ENCODE data around the gene CPT1C. TPM values are rescaled to one million over a fixed set of nuclear protein-coding genes. Genes with fewer than 3 reads are reported as not detected.
A peak's percentile ranks its signal among the peaks of the same experiment; 100 is the strongest.

Gene CPT1C
- total and polyA plus RNA-seq, 2 donors = 0.61 to 3.5 TPM

DNA sequence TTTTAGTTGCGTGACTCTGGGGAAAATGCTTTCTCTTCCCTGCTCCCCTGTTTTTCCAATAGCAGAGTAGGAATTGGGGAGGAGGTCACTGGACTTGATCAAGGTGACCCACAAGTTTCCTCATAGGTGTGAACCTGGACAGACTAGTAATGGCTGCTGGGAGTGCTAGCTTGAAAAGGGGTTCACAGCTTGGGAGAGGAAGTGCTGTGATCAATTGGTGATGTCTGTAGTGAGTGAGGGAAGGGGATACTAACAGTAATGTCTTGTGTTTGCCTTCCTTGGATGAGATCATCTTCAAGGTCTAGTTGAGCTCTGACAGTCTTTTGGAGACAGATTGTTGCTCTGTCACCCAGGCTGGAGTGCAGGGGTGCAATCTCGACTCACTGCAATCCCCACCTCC, 23.4 kb upstream of the CPT1C start:
- DNase-seq (ENCODE audit: low read depth in 6 of 9, low spot score in 9 of 9) = no peak
- Histone ChIP-seq H3K4me3 (ENCODE audit: low read length in 2 of 2) (no peak overlapping the region), H3K4me1 (ENCODE audit: control insufficient read depth in 2 of 2, insufficient read depth in 2 of 2, low read length in 2 of 2) (peaks cover 21 to 42% of the 10 kb centered on the region in 2 donors), H3K27me3 (ENCODE audit: control insufficient read depth in 2 of 2, insufficient read depth in 1 of 2, low read length in 1 of 2) (no peaks in the 10 kb centered on the region), H3K36me3 (ENCODE audit: control insufficient read depth in 2 of 2, insufficient read depth in 2 of 2, low read length in 1 of 2) (peaks cover 29 to 30% of the 10 kb centered on the region in 2 donors), H3K27ac (ENCODE audit: low read depth in 1 of 2, low read length in 1 of 2) (no peak overlapping the region), H3K9me3 (ENCODE audit: control insufficient read depth in 2 of 2, insufficient read depth in 1 of 2, low read length in 1 of 2) (peaks cover 0 to 2% of the 10 kb centered on the region in 2 donors)
- WGBS = 96% methylated on average over 2 of the region's 2 CpGs

DNA sequence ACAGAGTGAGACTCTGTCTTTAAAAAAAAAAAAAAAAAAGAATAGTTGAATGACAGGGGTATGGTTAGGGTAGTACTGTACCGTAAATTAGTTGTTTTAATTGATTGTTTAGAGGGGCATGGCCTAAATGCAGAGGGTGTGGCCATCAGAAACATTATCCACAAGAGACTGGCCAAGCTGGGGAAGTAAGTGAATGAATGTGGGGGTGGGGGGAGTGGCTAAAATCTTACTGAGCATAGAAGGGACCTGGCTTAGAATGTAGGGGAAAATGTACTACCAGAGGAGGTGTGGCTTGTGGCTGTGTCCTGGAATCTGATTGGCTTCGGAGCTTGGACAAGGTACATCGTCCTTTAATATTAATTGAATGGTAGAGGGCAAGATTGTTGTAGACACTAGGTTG, 21.4 kb upstream of the CPT1C start:
- WGBS = 96% methylated on average over 3 of the region's 3 CpGs
- Histone ChIP-seq H3K27ac (ENCODE audit: low read depth in 1 of 2, low read length in 1 of 2) (no peak overlapping the region), H3K27me3 (ENCODE audit: control insufficient read depth in 2 of 2, insufficient read depth in 1 of 2, low read length in 1 of 2) (no peaks in the 10 kb centered on the region), H3K4me1 (ENCODE audit: control insufficient read depth in 2 of 2, insufficient read depth in 2 of 2, low read length in 2 of 2) (peaks cover 12 to 25% of the 10 kb centered on the region in 2 donors), H3K4me3 (ENCODE audit: low read length in 2 of 2) (no peak overlapping the region), H3K36me3 (ENCODE audit: control insufficient read depth in 2 of 2, insufficient read depth in 2 of 2, low read length in 1 of 2) (peaks cover 22 to 25% of the 10 kb centered on the region in 2 donors), H3K9me3 (ENCODE audit: control insufficient read depth in 2 of 2, insufficient read depth in 1 of 2, low read length in 1 of 2) (peaks cover 0 to 2% of the 10 kb centered on the region in 2 donors)
- DNase-seq (ENCODE audit: low read depth in 6 of 9, low spot score in 9 of 9) = no peak

GRCh38 chr19:49672131-49672919, 18.6 kb upstream of the CPT1C start:
- H3K4me1 ChIP-seq (ENCODE audit: control insufficient read depth in 2 of 2, insufficient read depth in 2 of 2, low read length in 2 of 2) = peaks cover 4 to 13% of the 10 kb centered on the region in 2 donors
- H3K4me3 ChIP-seq (ENCODE audit: low read length in 2 of 2) = no peak overlapping the region
- H3K9me3 ChIP-seq (ENCODE audit: control insufficient read depth in 2 of 2, insufficient read depth in 1 of 2, low read length in 1 of 2) = no peaks in the 10 kb centered on the region
- H3K27ac ChIP-seq (ENCODE audit: low read depth in 1 of 2, low read length in 1 of 2) = no peak overlapping the region
- WGBS = 43% methylated on average over 28 of the region's 28 CpGs
- H3K36me3 ChIP-seq (ENCODE audit: control insufficient read depth in 2 of 2, insufficient read depth in 2 of 2, low read length in 1 of 2) = peaks cover 22 to 29% of the 10 kb centered on the region in 2 donors
- DNase-seq (ENCODE audit: low read depth in 6 of 9, low spot score in 9 of 9) = peak in 6 of 9 donors; percentile 44 to 79 (median 62)
- no peaks in the 10 kb centered on the region for H3K27me3 ChIP-seq (ENCODE audit: control insufficient read depth in 2 of 2, insufficient read depth in 1 of 2, low read length in 1 of 2)

DNA sequence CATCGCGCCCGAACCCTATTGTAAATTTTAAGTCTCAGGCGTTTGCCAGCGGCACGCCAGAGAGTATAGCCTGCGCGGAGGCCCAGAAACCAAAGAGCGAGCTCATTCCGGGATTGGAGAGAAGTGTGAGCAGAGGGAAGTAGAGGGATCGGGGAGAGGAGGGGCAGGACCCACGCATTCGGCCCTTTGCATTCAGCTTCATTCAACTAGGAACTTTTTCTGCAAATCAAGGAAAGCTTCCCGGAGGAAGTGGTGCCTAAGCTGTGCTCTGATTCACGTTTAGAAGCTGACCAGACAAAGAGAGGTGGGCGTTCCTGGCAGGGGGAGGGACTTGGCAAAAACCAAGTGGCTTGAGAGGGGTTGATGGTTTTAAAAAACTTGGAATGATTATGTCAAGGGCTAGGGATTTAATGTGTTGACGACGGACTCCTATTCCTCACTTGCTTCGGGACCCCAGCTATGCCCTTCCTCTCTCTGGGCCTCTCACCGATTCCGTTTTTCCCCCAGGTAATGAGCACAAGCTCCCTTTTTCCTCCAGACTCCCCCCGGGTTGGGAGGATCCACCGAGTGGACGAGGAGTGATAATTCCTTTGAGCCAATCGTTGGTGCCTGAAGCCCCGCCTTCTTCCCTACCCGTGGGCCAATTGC, 14.7 kb upstream of the CPT1C start:
- peak overlapping the region; percentile 91 to 99 for H3K4me3 ChIP-seq (ENCODE audit: low read length in 2 of 2)
- H3K9me3 ChIP-seq (ENCODE audit: control insufficient read depth in 2 of 2, insufficient read depth in 1 of 2, low read length in 1 of 2) = no peaks in the 10 kb centered on the region
- no peaks in the 10 kb centered on the region for H3K27me3 ChIP-seq (ENCODE audit: control insufficient read depth in 2 of 2, insufficient read depth in 1 of 2, low read length in 1 of 2)
- DNase-seq (ENCODE audit: low read depth in 6 of 9, low spot score in 9 of 9) = peak in 3 of 9 donors; percentile 41 to 83 (median 71)
- H3K4me1 ChIP-seq (ENCODE audit: control insufficient read depth in 2 of 2, insufficient read depth in 2 of 2, low read length in 2 of 2) = peaks cover 15 to 46% of the 10 kb centered on the region in 2 donors
- peaks cover 11 to 14% of the 10 kb centered on the region in 2 donors for H3K36me3 ChIP-seq (ENCODE audit: control insufficient read depth in 2 of 2, insufficient read depth in 2 of 2, low read length in 1 of 2)
- H3K27ac ChIP-seq (ENCODE audit: low read depth in 1 of 2, low read length in 1 of 2) = peak overlapping the region; percentile 67 to 89
- 2% methylated on average over 27 of the region's 27 CpGs for WGBS

DNA sequence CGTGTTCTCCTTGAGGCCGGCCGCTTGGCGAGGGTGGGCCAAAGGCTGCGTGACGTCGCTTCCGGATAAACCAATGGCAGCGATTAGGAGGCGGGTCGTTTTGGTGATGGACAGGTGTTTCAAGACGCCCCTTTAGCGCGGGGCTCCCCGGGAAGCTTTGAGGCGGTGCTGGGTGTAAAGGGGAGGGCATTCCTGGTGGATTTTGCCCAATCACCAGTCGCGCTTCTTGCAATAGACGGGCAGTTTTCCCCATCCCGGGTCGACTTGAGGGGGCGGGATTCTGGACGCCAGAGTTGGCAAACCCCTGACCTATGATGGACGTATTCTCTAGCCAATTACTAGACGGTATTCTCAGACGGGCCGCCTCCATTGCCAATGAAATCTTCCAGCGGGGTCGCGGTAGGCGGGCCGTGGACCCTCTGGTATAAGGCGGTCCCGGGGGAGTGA, 14.1 kb upstream of the CPT1C start:
- Histone ChIP-seq H3K27ac (ENCODE audit: low read depth in 1 of 2, low read length in 1 of 2) (peak overlapping the region; percentile 92 to 93), H3K36me3 (ENCODE audit: control insufficient read depth in 2 of 2, insufficient read depth in 2 of 2, low read length in 1 of 2) (peaks cover 13 to 17% of the 10 kb centered on the region in 2 donors), H3K27me3 (ENCODE audit: control insufficient read depth in 2 of 2, insufficient read depth in 1 of 2, low read length in 1 of 2) (no peaks in the 10 kb centered on the region), H3K4me3 (ENCODE audit: low read length in 2 of 2) (peak overlapping the region; percentile 91 to 99), H3K4me1 (ENCODE audit: control insufficient read depth in 2 of 2, insufficient read depth in 2 of 2, low read length in 2 of 2) (peaks cover 15 to 45% of the 10 kb centered on the region in 2 donors), H3K9me3 (ENCODE audit: control insufficient read depth in 2 of 2, insufficient read depth in 1 of 2, low read length in 1 of 2) (no peaks in the 10 kb centered on the region)
- DNase-seq (ENCODE audit: low read depth in 6 of 9, low spot score in 9 of 9) = peak; percentile 99 to 100 (median 100)
- WGBS = under 1% methylated on average over 34 of the region's 34 CpGs

- peak in 1 of 9 donors; percentile 62 for DNase-seq (ENCODE audit: low read depth in 6 of 9, low spot score in 9 of 9)
- WGBS = under 1% methylated on average over 57 of the region's 57 CpGs
- peaks cover 15 to 39% of the 10 kb centered on the region in 2 donors for H3K4me1 ChIP-seq (ENCODE audit: control insufficient read depth in 2 of 2, insufficient read depth in 2 of 2, low read length in 2 of 2)
Measured at GRCh38 chr19:49677231-49677900, 13.6 kb upstream of the CPT1C start, which contains the start of gene PRMT1. TSS of gene PRMT1 (plus strand) at chr19:49677271. CDS start at chr19:49677281, 10 bp downstream.

DNA sequence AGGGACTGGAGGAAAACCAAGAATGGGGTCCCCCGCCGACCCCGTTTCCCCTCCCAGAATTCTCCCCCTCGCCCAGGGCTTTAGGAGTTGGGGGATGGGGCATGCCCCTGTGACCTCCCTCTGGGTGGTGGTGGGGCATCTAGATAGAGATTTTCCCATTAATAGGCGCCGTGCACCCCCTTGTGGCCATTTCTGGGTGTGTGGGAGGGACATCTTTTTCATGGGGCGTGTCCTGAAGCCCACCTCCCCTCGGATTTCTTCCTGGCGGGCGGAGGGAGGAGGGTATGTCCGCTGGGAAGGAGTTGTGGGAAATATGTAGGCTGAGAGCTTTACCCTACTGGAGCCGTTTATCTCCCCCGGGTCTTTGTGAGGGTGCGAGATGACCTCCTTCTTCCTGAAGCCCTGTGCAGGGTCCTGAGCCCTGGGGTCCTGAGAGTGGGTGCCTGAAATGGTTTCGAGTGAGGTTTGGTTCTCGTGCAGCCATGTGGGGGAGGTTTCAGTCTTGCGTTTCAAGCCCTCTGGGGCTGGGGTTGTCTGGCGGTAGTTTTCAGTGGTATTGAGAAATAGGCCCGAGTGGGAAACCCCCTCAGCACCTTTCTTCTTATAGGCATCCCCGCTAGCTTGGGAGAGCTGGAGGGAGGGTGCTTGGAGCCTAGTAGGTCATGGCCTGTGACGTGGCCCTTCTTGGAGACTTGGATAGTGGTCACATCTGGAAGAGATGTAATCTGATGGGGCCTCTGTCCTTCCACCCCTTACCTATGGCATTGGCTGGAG, 12.8 kb upstream of the CPT1C start:
- H3K27me3 ChIP-seq (ENCODE audit: control insufficient read depth in 2 of 2, insufficient read depth in 1 of 2, low read length in 1 of 2) = no peaks in the 10 kb centered on the region
- peak in 7 of 9 donors; percentile 44 to 83 (median 64) for DNase-seq (ENCODE audit: low read depth in 6 of 9, low spot score in 9 of 9)
- H3K4me1 ChIP-seq (ENCODE audit: control insufficient read depth in 2 of 2, insufficient read depth in 2 of 2, low read length in 2 of 2) = peaks cover 15 to 38% of the 10 kb centered on the region in 2 donors
- H3K27ac ChIP-seq (ENCODE audit: low read depth in 1 of 2, low read length in 1 of 2) = peak overlapping the region; percentile 92 to 93
- H3K9me3 ChIP-seq (ENCODE audit: control insufficient read depth in 2 of 2, insufficient read depth in 1 of 2, low read length in 1 of 2) = no peaks in the 10 kb centered on the region
- peaks cover 19 to 20% of the 10 kb centered on the region in 2 donors for H3K36me3 ChIP-seq (ENCODE audit: control insufficient read depth in 2 of 2, insufficient read depth in 2 of 2, low read length in 1 of 2)
- peak overlapping the region; percentile 91 to 99 for H3K4me3 ChIP-seq (ENCODE audit: low read length in 2 of 2)
- 10% methylated on average over 21 of the region's 21 CpGs for WGBS

More at GRCh38 chr19:49677231-49677900, 13.6 kb upstream of the CPT1C start, which contains the start of gene PRMT1:
- H3K9me3 ChIP-seq (ENCODE audit: control insufficient read depth in 2 of 2, insufficient read depth in 1 of 2, low read length in 1 of 2) = no peaks in the 10 kb centered on the region
- H3K36me3 ChIP-seq (ENCODE audit: control insufficient read depth in 2 of 2, insufficient read depth in 2 of 2, low read length in 1 of 2) = peaks cover 13 to 20% of the 10 kb centered on the region in 2 donors
- no peaks in the 10 kb centered on the region for H3K27me3 ChIP-seq (ENCODE audit: control insufficient read depth in 2 of 2, insufficient read depth in 1 of 2, low read length in 1 of 2)
- H3K27ac ChIP-seq (ENCODE audit: low read depth in 1 of 2, low read length in 1 of 2) = peak within 1 kb of the TSS; percentile 92 to 93
- H3K4me3 ChIP-seq (ENCODE audit: low read length in 2 of 2) = peak within 1 kb of the TSS; percentile 91 to 99

DNA sequence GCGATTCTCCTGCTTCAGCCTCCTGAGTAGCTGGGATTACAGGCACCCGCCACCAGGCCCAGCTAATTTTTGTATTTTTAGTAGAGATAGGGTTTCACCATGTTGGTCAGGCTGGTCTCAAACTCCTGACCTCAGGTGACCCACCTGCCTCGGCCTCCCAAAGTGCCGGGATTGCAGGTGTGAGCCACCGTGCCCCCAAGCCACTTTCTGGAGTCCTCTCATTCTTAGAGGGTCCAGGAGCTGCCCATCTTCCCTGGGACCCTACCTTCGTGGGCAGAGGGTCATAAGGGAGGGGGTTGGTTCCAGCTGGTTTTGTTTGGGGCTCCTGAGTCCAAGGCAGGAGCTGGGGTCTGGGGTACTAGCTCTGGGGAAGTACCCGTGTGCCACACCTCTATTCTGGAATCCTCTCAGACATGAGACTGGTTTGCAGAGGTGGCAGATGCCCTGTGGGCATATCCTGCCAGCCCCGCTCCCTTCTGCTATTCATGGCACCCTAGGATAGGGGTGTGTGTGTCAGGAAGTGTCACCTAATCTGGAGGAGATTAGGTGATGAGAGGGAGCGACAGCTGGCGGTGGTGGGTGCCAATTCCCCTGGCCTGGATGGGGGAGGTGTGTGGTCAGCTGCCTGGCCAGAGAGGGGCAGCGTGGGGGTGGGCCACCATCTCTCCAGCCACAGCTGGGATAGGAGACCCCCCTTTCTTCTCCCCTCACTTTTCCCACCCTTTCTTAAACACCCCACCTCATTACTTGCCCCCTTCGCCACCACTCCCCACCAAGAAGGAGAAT, 11.7 kb upstream of the CPT1C start:
- DNase-seq (ENCODE audit: low read depth in 6 of 9, low spot score in 9 of 9) = no peak
- Histone ChIP-seq H3K36me3 (ENCODE audit: control insufficient read depth in 2 of 2, insufficient read depth in 2 of 2, low read length in 1 of 2) (peaks cover 27 to 28% of the 10 kb centered on the region in 2 donors), H3K27ac (ENCODE audit: low read depth in 1 of 2, low read length in 1 of 2) (no peak overlapping the region), H3K27me3 (ENCODE audit: control insufficient read depth in 2 of 2, insufficient read depth in 1 of 2, low read length in 1 of 2) (no peaks in the 10 kb centered on the region), H3K4me1 (ENCODE audit: control insufficient read depth in 2 of 2, insufficient read depth in 2 of 2, low read length in 2 of 2) (peaks cover 15 to 38% of the 10 kb centered on the region in 2 donors), H3K9me3 (ENCODE audit: control insufficient read depth in 2 of 2, insufficient read depth in 1 of 2, low read length in 1 of 2) (no peaks in the 10 kb centered on the region), H3K4me3 (ENCODE audit: low read length in 2 of 2) (no peak overlapping the region)
- WGBS = 90% methylated on average over 12 of the region's 12 CpGs
